Measurements from ENCODE around the gene LSP1. TPM values are rescaled to one million over a fixed set of nuclear protein-coding genes. Genes with fewer than 3 reads are reported as not detected.

The LSP1 gene
- total RNA-seq, 2 experiments from 2014 or later = 228 to 232 TPM

DNA sequence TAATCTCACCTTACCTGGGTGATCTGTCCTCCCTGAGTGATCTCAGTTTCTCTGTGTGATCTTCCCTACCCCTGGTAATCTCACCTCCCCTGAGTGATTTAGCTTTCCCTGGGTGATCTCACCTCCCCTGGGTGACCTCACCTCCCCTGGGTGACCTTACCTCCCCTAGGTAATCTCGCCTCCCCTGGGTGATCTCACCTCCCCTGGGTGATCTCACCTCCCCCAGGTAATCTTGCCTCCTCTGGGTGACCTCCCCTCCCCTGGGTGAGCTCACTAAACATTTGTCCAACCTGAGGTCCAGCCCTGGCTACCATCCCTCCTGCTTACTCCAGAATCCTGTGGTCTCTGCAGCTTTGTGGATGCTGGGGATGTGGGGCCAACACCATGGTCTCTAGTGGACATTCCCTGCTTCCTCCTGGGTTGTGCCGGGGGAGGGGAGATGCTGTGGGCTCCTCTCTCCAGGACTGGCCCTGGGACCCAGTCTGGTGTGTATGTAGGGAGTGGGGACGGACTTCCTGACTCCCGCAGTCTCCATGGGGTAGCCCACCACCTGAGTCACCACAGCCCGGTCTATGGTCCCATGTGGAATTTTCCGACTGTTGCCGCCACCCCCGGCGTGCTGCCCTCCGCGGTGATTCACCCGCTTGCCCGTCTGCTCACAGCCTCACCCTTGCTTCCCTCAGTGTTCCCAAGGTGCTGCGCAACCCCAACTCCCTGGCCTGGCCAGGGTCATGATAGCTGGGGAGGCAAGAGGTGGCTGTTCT lies 9.9 kb downstream of the LSP1 start:
- no peak overlapping the region for H3K27ac Mint-ChIP-seq
- ChIA-PET POLR2A (interaction anchor here (1.0 to 1.3 kb wide), 2 partner anchors 10 to 12 kb away, joined by 4 read pairs; partner anchors contain the start of gene LSP1), CTCF (no interaction called here)
- H3K4me1 Mint-ChIP-seq (ENCODE audit: low read depth) = peaks cover 24% of the 10 kb centered on the region
- Histone ChIP-seq H3K27ac (ENCODE audit: low read depth in 1 of 2, low read length in 2 of 2) (no peak overlapping the region), H3K36me3 (ENCODE audit: insufficient read depth, low read length) (peaks cover 28% of the 10 kb centered on the region), H3K9me3 (ENCODE audit: control insufficient read depth in 1 of 2, insufficient read depth in 1 of 2, low read length in 2 of 2) (no peaks in the 10 kb centered on the region), H3K4me1 (ENCODE audit: insufficient read depth, low read length) (peaks cover 79% of the 10 kb centered on the region), H3K4me3 (ENCODE audit: low read length) (no peak overlapping the region), H3K27me3 (ENCODE audit: control insufficient read depth in 1 of 2, insufficient read depth in 2 of 2, low read length in 2 of 2) (no peaks in the 10 kb centered on the region)
- H3K27me3 Mint-ChIP-seq = no peaks in the 10 kb centered on the region
- H3K36me3 Mint-ChIP-seq (ENCODE audit: low read depth) = peaks cover 6% of the 10 kb centered on the region
- no peak for ATAC-seq (ENCODE audit: poor library complexity)
- H3K4me3 Mint-ChIP-seq = no peak overlapping the region
- TF ChIP-seq, protein P1, sequence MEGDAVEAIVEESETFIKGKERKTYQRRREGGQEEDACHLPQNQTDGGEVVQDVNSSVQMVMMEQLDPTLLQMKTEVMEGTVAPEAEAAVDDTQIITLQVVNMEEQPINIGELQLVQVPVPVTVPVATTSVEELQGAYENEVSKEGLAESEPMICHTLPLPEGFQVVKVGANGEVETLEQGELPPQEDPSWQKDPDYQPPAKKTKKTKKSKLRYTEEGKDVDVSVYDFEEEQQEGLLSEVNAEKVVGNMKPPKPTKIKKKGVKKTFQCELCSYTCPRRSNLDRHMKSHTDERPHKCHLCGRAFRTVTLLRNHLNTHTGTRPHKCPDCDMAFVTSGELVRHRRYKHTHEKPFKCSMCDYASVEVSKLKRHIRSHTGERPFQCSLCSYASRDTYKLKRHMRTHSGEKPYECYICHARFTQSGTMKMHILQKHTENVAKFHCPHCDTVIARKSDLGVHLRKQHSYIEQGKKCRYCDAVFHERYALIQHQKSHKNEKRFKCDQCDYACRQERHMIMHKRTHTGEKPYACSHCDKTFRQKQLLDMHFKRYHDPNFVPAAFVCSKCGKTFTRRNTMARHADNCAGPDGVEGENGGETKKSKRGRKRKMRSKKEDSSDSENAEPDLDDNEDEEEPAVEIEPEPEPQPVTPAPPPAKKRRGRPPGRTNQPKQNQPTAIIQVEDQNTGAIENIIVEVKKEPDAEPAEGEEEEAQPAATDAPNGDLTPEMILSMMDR (IDR thresholded peaks at IDR 0.05) = no peak
- intact Hi-C loops (cut with DNase I, micrococcal nuclease) = no loop called here
- no peaks in the 10 kb centered on the region for H3K9me3 Mint-ChIP-seq
- DNase-seq = no peak

DNA sequence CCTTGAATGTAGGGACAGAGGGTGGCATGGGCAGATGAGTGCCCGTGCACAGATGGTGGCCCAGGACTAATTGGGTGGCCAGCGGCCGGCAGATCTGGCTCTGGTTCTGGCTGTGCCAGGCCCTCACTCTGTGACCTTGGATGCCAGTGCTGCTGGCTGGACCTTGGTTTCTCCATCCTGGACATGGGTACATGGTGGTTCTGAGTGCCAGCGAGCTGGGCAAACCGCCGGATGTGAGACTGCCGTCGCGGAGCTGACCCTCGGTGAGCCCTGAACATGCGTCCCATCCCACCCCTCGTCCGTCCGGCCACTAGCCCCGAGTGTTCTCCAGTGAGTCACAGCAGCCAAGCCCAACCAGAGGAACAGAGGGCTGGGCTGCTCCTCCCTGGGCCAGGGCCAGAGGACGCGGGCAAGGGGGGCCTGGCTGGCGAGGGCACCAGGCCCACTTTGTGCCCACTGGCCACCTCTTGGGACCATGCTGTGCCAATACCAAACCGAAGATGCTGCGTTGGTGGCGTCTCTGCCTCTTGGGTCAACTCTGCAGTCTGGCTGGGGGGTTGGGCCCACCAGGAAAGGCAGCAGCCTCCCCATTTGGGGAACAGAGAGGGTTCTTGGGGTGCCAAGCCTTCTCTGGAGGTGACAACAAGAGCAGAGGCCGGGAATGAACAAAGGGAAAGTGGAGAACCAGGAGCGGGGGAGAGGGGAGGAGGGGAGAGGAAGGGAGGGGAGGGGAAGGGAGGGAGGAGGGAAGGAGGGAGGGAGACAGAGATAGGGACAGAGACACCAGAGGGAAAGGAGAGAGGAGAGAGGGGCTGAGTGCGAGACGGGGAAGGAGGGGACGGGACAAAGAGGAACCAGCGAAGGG lies 10.7 kb downstream of the LSP1 start:
- POLR2A ChIA-PET = no interaction called here
- H3K4me3 Mint-ChIP-seq = no peak overlapping the region
- H3K36me3 ChIP-seq (ENCODE audit: insufficient read depth, low read length) = peaks cover 28% of the 10 kb centered on the region
- DNase-seq (peak in 2 of 14 experiments; percentile 56 to 64), ATAC-seq (ENCODE audit: poor library complexity) (no peak)
- H3K27ac Mint-ChIP-seq = peak overlapping the region; percentile 58
- no peaks in the 10 kb centered on the region for H3K27me3 Mint-ChIP-seq
- no peaks in the 10 kb centered on the region for H3K27me3 ChIP-seq (ENCODE audit: control insufficient read depth in 1 of 2, insufficient read depth in 2 of 2, low read length in 2 of 2)
- peaks cover 79% of the 10 kb centered on the region for H3K4me1 ChIP-seq (ENCODE audit: insufficient read depth, low read length)
- no peak overlapping the region for H3K27ac ChIP-seq (ENCODE audit: low read depth in 1 of 2, low read length in 2 of 2)
- H3K4me1 Mint-ChIP-seq (ENCODE audit: low read depth) = peaks cover 29% of the 10 kb centered on the region
- H3K36me3 Mint-ChIP-seq (ENCODE audit: low read depth) = peaks cover 9% of the 10 kb centered on the region
- TF ChIP-seq, protein P1 (IDR thresholded peaks at IDR 0.05) = no peak
- no peak overlapping the region for H3K4me3 ChIP-seq (ENCODE audit: low read length)
- H3K9me3 Mint-ChIP-seq = no peaks in the 10 kb centered on the region
- H3K9me3 ChIP-seq (ENCODE audit: control insufficient read depth in 1 of 2, insufficient read depth in 1 of 2, low read length in 2 of 2) = no peaks in the 10 kb centered on the region
- intact Hi-C loops (cut with DNase I, micrococcal nuclease) = no loop called here
- CTCF ChIA-PET = no interaction called here

DNA sequence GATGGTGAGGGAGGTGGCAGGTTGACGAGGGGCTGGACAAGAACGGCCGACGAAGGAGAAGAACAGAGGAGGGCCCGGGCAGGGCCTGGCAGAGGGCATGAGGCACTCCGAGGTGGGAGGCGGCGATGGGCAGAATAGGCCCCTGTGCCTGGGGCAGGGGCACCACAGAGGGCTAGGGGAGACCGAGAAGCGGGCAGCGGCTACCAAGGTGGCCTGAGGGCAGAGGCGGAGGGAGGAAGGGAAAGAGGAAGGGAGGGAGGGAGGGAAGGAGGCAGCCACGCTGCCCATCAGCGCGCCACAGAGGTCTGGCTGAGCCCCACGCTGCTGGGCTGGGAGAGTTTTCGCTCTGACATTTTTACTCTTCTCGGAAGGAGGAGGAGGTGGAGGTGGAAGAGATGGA lies 11.3 kb downstream of the LSP1 start:
- Mint-ChIP-seq H3K27me3 (no peaks in the 10 kb centered on the region), H3K4me1 (ENCODE audit: low read depth) (peaks cover 34% of the 10 kb centered on the region), H3K4me3 (no peak overlapping the region), H3K27ac (peak overlapping the region; percentile 58), H3K36me3 (ENCODE audit: low read depth) (peaks cover 9% of the 10 kb centered on the region), H3K9me3 (no peaks in the 10 kb centered on the region)
- Histone ChIP-seq H3K27me3 (ENCODE audit: control insufficient read depth in 1 of 2, insufficient read depth in 2 of 2, low read length in 2 of 2) (no peaks in the 10 kb centered on the region), H3K36me3 (ENCODE audit: insufficient read depth, low read length) (peaks cover 25% of the 10 kb centered on the region), H3K4me1 (ENCODE audit: insufficient read depth, low read length) (peaks cover 79% of the 10 kb centered on the region), H3K27ac (ENCODE audit: low read depth in 1 of 2, low read length in 2 of 2) (no peak overlapping the region), H3K4me3 (ENCODE audit: low read length) (no peak overlapping the region), H3K9me3 (ENCODE audit: control insufficient read depth in 1 of 2, insufficient read depth in 1 of 2, low read length in 2 of 2) (no peaks in the 10 kb centered on the region)
- ChIA-PET POLR2A (no interaction called here), CTCF (no interaction called here)
- ATAC-seq (ENCODE audit: poor library complexity) (no peak), DNase-seq (no peak)
- TF ChIP-seq, protein P1 (IDR thresholded peaks at IDR 0.05) = no peak
- intact Hi-C loops (cut with DNase I, micrococcal nuclease) = no loop called here
